Ishikawa (cell line): ENCODE measurements around the gene CYP2A6.

Experiments
- CEBPB ChIP-seq: IDR thresholded peaks from 2 replicates; pipeline ENCODE4 v1.6.1; 2012
- CREB1 ChIP-seq: IDR thresholded peaks from 2 replicates; pipeline ENCODE4 v1.6.1; 2012; ENCODE audit warnings: low read depth
- EGR1 ChIP-seq: IDR thresholded peaks from 2 replicates; pipeline ENCODE4 v1.6.1; 2012
- EP300 ChIP-seq: IDR thresholded peaks from 2 replicates; pipeline ENCODE4 v1.6.1; 2012; ENCODE audit warnings: borderline replicate concordance
- FOXM1 ChIP-seq: IDR thresholded peaks from 2 replicates; pipeline ENCODE4 v1.6.1; 2012; ENCODE audit warnings: low read depth, borderline replicate concordance
- NFIC ChIP-seq: IDR thresholded peaks from 2 replicates; pipeline ENCODE4 v1.6.1; 2012
- RAD21 ChIP-seq: IDR thresholded peaks from 2 replicates; pipeline ENCODE4 v1.6.1; 2012; ENCODE audit warnings: low read depth
- TAF1 ChIP-seq: IDR thresholded peaks from 2 replicates; pipeline ENCODE4 v1.6.1; 2012; ENCODE audit warnings: low read depth, mild to moderate bottlenecking
- TCF12 ChIP-seq: IDR thresholded peaks from 2 replicates; pipeline ENCODE4 v1.6.1; 2012; ENCODE audit warnings: low read depth
- TEAD4 ChIP-seq: IDR thresholded peaks from 2 replicates; pipeline ENCODE4 v1.6.1; 2012
- YY1 ChIP-seq: IDR thresholded peaks from 2 replicates; pipeline ENCODE4 v1.6.1; 2012; ENCODE audit warnings: low read depth
- ZBTB7A ChIP-seq: IDR thresholded peaks from 2 replicates; pipeline ENCODE4 v1.6.1; 2012; ENCODE audit warnings: low read depth
- TF ChIP-seq, protein P1 (sequence below): IDR thresholded peaks from 2 replicates; pipeline ENCODE4 v1.6.1; 2012
- TF ChIP-seq, protein P2 (sequence below): IDR thresholded peaks from 2 replicates; pipeline ENCODE4 v1.6.1; 2012
- TF ChIP-seq, protein P3 (sequence below): IDR thresholded peaks from 2 replicates; pipeline ENCODE4 v1.6.1; 2012; ENCODE audit warnings: low read depth, mild to moderate bottlenecking

CYP2A6 gene

DNA sequence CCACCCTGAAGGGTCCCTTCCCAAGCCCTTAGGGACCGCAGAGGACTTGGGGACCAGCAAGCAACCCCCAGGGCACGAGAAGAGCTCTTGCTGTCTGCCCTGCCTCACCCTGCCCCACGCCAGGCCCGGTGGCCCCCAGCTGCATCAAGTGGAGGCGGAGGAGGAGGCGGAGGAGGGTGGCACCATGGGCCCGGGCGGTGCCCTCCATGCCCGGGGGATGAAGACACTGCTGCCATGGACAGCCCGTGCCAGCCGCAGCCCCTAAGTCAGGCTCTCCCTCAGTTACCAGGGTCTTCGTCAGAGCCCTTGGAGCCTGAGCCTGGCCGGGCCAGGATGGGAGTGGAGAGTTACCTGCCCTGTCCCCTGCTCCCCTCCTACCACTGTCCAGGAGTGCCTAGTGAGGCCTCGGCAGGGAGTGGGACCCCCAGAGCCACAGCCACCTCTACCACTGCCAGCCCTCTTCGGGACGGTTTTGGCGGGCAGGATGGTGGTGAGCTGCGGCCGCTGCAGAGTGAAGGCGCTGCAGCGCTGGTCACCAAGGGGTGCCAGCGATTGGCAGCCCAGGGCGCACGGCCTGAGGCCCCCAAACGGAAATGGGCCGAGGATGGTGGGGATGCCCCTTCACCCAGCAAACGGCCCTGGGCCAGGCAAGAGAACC lies 49.8 kb downstream of the CYP2A6 start:
- TF ChIP-seq, protein P1, sequence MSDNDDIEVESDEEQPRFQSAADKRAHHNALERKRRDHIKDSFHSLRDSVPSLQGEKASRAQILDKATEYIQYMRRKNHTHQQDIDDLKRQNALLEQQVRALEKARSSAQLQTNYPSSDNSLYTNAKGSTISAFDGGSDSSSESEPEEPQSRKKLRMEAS, result no peak

DNA sequence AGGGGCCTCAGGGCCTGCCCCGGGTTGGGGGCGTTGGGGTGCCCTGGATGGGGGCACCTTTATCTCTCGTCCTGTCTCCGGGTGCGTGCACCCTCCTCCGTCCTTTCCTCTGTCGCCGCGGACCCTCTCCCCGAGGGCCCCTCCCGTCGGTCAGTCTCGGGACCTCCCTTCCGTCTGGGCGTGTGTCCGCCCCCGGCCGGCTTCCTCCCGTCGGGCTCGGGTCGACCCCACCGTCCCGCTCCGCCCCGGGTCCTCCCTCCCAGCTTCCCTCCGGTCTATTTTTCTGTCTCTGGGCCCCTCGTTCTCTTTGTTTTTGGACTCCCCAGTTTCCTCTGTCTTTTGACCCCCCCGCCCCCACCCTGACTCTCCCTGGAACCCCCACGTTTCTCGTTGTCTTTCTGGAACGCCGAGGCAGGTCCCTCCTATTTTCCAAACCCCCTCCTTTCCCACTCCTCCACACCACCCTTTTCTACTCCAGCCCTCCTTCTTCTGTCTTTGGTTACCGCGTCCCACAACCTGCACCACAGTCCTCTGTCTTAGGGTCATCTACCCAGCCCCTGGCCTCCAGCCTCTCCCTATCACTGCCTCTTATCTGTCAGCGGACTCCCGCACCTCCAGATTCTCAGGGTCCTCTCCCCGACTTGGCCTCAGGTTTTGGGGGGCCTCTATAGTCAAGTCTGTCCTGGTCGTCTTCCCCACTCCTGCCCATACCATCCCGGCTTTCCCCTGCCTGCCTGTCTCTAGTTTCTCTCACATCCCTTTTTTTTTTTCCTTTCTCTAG lies 50.5 kb downstream of the CYP2A6 start:
- TF ChIP-seq ZBTB7A (peak; percentile 69; the same call in 1 of the 2 replicates), TEAD4 (no peak)

DNA sequence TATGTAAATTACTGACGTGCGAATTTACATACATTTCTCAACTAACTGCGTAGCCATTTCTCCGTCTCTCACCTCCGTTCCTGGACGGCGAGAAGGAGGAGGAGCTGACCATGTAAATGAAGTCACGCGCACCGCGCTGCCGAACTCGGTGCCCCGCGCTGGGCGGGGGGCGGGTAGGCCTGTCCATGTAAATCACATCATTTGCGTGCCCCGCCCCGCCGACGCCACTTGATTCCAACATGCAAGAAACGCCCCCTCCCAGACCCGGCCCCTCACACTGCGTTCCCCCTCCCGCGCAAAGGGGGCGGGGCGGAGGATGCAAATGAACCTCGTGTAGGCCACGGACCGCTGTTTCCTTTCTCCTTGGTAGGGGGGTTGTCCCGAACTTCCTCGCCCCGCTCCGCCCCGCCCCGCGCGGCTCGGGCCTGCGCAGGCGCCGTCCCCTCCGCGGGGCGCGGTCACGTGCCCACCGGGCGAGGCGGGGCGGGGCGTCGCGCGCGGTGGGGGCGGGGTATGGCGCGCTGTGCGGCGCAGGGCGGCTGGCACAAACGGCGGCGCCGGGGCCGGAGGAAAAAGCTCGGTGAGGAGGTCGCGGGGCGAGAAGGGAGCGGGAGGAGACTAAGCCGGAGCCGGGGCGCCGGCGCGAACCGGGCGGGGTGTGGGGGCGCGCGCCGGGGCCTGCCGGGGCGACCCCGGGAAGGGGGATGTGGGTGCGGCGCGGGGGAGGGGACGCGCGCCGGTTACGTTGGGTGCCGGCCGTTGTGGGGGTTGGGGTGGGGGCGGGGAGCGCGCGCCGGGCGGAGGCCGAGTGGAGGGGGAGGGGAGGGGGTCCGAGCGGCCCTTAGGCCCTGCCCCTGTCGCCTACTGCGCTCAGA lies 51.3 kb downstream of the CYP2A6 start, which contains the start of gene EGLN2:
EGLN2 (plus strand) TSS at position 509 of the 875 bp plus-strand sequence. CDS start 1,382 bp downstream, outside the sequence.
- TF ChIP-seq TCF12 (no peak), CEBPB (no peak), ZBTB7A (no peak), RAD21 (no peak), TAF1 (peak; percentile 40; the same call in 1 of the 2 replicates), EGR1 (no peak), EP300 (no peak), NFIC (no peak), FOXM1 (no peak), TEAD4 (no peak), CREB1 (no peak), YY1 (0 out of 2 replicates have a peak, but pooled peaks have one; percentile 26)
- TF ChIP-seq, protein P2, sequence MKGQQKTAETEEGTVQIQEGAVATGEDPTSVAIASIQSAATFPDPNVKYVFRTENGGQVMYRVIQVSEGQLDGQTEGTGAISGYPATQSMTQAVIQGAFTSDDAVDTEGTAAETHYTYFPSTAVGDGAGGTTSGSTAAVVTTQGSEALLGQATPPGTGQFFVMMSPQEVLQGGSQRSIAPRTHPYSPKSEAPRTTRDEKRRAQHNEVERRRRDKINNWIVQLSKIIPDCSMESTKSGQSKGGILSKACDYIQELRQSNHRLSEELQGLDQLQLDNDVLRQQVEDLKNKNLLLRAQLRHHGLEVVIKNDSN, result peak; percentile 92
- TF ChIP-seq, protein P3, sequence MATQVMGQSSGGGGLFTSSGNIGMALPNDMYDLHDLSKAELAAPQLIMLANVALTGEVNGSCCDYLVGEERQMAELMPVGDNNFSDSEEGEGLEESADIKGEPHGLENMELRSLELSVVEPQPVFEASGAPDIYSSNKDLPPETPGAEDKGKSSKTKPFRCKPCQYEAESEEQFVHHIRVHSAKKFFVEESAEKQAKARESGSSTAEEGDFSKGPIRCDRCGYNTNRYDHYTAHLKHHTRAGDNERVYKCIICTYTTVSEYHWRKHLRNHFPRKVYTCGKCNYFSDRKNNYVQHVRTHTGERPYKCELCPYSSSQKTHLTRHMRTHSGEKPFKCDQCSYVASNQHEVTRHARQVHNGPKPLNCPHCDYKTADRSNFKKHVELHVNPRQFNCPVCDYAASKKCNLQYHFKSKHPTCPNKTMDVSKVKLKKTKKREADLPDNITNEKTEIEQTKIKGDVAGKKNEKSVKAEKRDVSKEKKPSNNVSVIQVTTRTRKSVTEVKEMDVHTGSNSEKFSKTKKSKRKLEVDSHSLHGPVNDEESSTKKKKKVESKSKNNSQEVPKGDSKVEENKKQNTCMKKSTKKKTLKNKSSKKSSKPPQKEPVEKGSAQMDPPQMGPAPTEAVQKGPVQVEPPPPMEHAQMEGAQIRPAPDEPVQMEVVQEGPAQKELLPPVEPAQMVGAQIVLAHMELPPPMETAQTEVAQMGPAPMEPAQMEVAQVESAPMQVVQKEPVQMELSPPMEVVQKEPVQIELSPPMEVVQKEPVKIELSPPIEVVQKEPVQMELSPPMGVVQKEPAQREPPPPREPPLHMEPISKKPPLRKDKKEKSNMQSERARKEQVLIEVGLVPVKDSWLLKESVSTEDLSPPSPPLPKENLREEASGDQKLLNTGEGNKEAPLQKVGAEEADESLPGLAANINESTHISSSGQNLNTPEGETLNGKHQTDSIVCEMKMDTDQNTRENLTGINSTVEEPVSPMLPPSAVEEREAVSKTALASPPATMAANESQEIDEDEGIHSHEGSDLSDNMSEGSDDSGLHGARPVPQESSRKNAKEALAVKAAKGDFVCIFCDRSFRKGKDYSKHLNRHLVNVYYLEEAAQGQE, result no peak
- TF ChIP-seq, protein P1, result 0 out of 2 replicates have a peak, but pooled peaks have one; percentile 20

DNA sequence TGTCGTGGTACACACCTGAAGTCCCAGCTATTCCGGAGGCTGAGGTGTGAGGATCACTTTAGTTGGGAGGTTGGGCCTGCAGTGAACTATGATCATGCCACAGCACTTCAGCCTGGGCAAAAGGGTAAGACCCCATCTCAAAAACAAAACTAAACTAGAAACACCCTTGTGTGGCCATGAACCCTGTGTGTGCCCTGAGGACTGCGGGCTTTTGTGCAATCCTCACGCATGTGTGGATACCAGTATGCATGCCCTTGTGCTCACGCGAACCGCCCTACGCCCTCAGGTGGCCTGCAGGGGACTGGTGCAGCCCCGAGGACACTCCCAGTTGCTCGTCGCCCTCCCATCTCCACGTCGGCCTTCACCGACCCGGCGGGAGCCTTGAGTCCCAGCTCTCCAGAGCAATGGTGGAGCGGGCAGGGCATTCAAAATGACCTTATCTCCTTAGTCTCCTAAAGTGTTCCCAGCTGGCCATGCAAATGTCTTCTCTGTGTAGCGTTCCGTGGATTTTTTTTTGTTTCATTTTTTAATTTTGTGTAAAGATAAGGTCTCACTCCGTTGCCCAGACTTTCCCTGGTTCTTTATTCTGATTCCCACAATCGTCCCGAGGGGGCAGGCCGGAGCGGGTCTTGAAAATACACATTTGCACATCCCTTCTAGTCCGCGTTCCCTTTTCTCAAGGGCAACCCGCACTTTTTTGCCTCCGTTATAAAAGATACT lies 52.1 kb downstream of the CYP2A6 start:
- TF ChIP-seq, protein P3, result no peak
- 0 out of 2 replicates have a peak, but pooled peaks have one; percentile 8 for TF ChIP-seq YY1
- TF ChIP-seq RAD21, result 0 out of 2 replicates have a peak, but pooled peaks have one; percentile 3

DNA sequence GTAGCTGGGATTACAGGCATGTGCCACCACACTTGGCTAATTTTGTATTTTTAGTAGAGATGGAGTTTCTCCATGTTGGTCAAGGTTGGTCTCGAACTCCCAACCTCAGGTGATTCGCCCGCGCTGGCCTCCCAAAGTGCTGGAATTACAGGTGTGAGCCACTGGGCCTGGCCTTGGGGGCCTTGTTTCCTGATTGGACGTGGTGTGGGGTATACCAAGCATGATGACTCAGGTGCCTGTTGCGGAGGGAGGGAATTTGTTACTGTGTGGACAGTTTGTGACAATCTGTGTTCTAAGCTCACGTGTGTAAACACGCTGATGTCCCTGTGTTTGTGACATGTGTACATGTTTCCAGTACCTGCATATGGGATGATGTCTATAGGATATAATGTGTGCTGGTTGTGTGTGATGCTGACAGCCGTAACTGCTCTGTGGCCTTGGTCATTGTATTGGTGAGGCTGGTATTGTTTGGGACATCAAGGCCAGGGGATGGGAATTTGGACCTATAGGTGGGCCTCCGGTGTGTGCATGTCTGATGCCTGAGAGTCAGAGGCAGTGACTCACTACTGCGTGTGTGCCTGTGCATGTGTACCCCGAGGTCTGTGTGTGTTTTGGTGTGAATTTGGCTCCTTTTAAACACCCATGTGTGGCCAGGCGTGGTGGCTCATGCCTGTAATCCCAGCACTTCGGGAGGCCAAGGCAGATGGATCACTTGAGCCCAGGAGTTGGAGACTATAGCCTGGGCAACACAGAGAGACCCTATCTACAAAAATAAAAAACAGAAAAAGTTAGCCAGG lies 52.9 kb downstream of the CYP2A6 start:
- TF ChIP-seq, protein P2, result no peak
- TF ChIP-seq EP300 (no peak), ZBTB7A (no peak), CREB1 (no peak), CEBPB (no peak), TCF12 (no peak), FOXM1 (no peak), NFIC (no peak), TEAD4 (no peak), EGR1 (no peak), RAD21 (no peak), YY1 (no peak), TAF1 (no peak)
- TF ChIP-seq, protein P3, result no peak
- TF ChIP-seq, protein P1, result no peak
